ENCODE data around the gene APBA1.

Gene APBA1

DNA sequence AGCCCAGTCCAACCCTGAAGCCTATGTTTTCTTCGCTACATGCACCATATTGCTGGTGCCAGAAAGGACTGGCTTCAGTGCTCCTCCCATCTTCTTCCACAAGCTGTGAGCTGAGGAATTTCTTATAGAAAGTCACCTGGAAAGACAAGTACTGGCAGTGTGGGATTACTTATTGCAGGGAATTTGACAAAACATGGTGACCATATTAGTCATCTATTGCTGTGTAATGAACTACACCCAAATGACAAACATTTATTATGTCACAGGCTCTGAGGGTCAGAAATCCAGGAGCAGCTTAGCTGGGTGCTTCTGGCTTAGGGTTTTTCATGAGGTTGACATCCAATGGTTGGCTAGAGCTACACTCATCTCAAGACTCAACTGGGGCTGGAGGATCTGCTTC is 271.7 kb downstream of the APBA1 start:
- no peak for DNase-seq (ENCODE audit: low read depth, low spot score)

DNA sequence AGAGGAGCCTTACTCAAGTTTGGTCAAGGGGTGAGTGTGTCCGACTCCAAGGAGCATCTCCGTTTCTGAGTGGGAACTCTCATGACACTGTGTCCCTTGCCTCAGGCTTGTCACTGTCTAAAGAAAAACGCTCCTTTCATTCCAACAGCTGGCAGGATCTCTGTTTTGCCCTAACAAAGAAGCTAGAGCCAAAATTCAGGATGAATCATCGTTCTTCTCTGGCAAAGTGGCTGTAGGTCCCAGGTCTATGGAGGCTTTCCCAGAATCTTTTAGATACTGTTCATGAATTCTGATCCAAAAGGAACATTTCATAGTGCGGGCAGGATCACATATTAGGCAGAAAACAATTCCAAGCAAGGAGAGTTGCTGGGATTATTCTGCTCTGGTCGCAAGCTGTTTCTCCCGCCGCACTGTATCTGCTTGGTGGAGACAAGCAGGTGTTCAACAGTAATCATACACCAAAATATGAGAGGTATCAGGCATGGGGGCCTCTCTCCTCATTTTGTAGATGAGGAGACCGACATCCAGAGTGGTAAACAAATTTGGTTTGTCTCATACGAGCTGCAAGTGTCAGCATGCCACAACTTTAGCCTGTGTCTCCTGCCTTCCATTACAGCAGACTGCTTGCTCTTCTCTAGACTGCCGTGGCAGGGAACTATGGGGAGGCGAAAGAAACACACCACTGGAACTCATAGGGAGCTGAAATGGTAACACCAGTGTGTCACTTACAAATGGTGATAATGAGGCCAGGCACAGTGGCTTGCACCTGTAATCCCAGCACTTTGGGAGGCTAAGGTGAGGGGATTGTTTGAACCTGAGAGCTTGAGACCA is 274.6 kb downstream of the APBA1 start:
- no peak for DNase-seq (ENCODE audit: low read depth, low spot score)

DNA sequence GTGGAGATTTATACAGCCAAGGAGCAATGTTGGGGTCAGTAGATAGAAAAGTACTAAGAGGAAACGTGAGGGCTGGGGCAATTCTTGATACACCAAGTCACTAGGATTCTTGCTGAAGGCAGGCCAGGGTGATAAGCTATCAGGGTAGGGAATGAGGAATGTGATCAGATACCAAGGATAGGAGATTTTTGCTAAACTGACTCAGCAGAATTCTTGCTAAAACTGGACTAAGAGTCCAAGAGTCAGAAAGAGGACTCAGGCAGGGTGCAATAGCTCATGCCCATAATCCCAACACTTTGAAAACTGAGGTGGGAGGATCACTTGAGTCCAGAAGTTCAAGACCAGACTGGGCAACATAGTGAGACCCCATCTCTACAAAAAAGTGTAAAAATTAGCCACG is 275.4 kb downstream of the APBA1 start:
- DNase-seq (ENCODE audit: low read depth, low spot score), result no peak

DNA sequence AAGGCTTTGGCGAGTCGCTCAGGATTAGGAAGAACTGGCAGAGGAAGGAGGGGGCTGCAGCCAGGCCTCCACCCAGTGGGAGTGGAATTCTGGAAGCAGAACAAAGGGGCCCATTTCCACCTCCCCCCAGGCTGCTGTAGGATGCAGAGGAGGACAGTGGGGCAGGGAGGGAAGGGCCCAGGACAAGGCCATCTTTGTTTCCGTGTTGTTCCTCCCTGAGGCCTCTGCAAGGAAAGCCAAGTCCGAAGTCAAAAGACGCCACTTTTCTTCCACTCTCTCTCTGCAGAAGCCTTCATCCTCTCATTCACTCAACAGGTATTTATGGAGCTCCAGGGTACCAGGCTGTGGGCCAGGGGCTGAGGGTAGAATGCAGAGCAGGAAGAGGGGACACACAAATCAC is 276.5 kb downstream of the APBA1 start:
- no peak for DNase-seq (ENCODE audit: low read depth, low spot score)

DNA sequence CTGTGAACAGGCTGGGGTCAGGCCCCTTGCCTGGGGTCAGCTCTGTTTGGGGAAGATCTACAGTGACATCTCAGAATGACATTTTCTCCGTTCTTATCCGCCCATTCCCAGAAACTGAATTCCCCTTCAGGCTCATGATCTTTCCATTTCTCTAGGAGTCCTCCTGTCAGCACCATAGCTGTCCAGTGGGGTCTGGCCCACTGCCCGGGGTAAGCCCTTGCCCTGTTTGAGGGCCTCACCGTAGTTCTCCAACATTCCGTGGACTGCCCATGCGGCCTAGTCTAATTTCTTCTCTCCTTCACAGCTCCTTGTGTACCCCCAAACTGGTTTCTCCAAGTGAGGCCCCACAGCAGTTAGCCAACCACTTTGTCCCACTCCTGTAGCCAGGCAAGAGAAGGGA is 278.7 kb downstream of the APBA1 start:
- DNase-seq (ENCODE audit: low read depth, low spot score), result no peak

DNA sequence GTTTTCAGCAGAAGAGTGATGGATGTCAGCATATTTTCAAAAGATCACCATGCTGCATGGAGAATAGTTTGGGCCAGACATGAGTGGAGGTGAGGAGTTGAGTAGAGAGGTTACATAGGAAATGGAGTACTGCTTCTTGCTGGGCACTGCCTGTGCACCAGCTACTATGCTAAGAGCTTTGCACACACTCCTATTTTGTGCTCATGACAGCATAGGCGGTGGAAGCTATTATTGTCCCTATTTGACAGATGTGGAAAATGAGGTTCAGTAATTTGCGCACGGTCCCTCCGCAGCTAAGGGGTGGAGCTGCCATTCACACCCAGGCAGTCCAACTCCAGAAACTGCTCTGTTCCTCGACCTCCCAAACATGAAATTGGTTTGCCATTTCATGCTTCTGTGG is 279.3 kb downstream of the APBA1 start:
- no peak for DNase-seq (ENCODE audit: low read depth, low spot score)

DNA sequence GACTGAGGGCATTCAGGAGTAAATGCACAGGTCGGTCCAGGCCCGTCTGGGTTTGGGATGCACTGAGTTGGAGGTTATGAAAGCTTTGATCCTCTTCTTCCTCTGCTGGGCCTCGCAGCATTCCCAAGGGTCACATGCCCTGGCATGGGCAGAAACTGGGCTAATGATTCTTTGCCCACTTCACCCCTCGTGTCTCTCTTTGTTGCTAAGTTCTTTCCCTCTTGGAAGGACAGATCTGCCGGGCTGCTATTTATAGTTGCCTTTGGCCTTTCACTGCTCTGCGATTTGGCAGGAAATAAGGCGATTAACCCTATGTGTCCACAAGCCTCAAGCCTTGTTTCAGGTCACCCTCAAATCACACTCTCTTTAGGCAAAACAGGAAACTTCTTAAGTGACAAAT is 280.2 kb downstream of the APBA1 start:
- DNase-seq (ENCODE audit: low read depth, low spot score), result no peak

DNA sequence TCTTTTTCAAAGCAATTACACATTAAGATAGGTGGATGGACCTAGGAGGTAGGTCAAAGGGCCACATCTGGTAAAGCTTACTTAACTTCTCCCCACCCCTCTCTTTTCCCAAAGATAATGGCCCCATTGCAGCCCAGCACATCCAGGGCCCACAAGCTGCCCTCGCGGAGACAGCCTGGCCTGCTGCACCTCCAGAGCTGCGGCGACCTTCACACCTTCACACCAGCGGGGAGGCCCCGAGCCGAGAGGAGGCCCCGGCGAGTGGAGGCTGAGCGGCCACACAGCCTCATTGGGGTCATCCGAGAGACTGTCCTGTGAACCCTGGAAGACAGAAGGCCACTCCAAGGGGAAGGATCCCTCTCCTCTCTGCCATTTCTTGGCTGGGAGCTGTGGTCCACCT is 280.7 kb downstream of the APBA1 start:
- DNase-seq (ENCODE audit: low read depth, low spot score), result no peak

DNA sequence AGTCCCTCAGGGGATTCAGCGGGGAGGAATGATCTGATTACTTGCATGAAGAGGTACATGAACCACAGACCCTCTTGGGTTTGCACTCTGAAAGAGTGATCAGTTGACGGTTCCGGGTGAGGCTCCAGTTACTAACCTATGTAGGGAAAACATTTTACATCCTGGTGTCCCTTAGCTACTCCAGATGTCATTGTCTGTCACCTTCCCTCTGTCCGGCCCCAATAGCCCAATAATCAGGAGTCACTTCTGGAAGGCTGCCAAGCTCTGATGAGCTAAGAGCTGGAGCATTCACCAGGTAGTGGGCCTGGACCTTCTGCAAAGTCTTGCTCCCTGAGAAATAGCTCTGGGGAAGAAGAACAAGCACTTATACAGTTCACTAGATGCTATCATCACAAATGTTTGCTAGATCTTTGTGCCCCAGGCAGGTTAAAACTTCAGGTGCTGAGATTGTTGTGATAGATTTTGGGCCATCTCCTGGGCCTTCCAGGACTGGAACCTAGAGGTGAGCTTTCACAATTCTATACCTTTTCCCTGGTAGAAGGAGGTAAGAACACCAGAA is 282.7 kb downstream of the APBA1 start:
- DNase-seq (ENCODE audit: low read depth, low spot score), result no peak

DNA sequence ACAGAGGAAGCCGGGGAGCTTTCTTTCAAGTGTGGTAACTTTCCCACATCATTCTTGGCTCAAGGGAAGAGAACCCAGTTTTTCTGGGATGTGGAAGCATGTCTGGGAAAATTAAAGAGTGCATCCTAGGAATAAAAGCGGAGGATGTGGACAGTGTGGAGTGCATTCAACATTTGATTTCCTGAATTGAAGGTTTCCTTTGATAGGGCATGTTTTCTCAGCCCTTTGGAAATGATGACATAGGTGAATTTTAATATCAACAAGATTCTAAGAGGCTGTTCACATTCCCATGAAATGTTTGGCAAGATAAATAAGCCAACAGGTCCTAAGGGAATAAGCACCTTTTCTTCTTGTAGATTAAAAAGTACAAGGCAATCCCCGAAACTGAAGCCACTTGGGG is 283.6 kb downstream of the APBA1 start:
- DNase-seq (ENCODE audit: low read depth, low spot score), result no peak

DNA sequence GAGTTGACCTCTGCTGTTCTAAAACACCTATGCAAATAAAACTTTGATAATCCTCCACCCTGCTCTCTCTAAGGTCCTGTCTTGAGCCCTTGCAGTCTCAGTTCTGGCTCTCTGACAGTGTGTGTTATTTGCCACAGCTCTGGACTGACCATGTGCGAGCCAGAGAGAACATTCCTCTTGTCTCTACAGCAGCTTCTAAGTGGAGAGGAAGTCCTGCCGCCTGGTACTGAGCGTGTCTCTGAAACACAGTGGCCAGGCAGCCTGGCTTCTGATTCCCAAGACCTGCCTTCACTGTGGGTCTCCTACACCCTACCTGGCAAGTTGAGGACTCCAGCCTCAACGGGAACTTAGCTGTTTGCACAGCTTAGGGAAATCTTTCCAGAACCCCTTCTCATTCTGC is 285.5 kb downstream of the APBA1 start:
- no peak for DNase-seq (ENCODE audit: low read depth, low spot score)

DNA sequence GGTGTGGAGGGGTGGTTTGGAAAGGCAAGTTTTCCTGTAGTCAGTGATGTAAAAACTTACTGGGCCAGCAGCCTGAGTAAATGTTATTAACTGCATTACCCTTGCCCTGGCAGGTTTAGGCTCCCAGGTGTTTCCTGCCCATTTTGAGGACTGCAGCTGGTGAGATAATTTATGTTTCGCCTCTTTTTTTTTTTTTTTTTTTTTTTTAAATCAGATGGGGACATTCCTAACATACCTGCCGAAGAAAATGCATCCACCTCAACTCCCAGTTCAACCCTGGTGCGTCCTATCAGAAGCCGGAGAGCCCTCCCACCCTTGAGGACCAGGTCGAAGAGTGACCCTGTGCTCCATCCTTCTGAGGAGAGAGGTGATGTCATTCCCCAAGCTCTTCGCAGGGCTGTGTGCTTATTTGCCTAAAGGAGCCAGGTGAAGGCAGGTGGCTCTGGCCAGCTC is 286.6 kb downstream of the APBA1 start:
- DNase-seq (ENCODE audit: low read depth, low spot score), result no peak

DNA sequence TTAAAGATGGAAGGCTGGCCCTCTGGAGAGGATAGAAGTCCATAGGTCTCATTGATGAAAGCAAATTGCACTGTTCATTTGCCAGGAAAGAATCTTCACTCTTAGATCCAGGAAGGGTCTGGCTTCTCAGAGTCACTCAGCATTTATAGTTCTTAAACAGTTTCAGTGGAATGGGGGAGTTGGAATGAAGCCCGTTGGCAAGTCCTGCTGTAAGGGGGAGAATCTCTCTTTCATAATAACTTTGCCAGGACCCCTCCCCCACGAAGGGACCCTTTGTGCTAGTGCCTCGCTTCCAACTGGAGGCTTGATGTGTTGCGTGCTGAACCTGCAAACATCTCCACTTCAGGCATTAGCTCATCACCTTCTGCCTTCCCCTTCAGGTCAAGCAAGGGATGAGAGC is 290.0 kb downstream of the APBA1 start:
- no peak for DNase-seq (ENCODE audit: low read depth, low spot score)

DNA sequence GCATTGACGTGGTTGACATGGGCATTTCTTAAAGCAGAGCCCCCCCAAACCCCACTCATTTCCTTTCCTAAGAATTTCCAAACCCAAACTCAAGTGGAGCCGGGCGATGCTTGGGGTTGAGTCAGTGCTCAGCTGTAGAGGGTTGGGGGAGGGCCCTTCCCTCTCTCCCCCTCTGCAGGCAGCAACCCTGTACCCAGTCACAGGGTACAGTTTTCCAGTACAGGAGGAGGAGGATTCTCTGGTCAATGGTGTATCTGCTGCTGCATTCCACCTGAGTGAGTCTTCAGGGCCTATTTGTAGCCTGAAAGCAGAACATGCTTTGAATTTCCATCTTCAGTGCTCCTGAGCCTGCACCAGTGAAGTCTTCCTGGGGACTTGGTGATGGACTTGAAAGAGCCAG is 291.4 kb downstream of the APBA1 start:
- DNase-seq (ENCODE audit: low read depth, low spot score), result no peak

DNA sequence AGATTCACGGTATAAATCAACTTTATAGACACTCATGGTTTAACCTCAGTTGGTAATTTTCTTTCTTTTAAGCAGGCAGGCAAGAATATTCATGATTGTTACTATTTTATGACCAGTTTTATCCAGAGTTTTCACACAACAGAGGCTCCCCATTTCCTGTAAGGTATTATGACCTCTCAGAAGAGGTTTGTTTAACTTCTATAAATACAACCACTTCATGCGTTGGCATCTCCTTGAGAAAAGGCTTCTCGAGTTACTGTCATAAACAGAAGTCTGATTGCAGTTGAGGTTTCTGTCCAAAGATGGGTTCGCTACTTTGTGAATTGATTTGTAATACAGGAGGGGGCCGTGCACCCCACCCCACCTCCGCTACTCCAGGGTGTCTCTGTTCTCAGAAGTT is 291.9 kb downstream of the APBA1 start:
- DNase-seq (ENCODE audit: low read depth, low spot score), result no peak

DNA sequence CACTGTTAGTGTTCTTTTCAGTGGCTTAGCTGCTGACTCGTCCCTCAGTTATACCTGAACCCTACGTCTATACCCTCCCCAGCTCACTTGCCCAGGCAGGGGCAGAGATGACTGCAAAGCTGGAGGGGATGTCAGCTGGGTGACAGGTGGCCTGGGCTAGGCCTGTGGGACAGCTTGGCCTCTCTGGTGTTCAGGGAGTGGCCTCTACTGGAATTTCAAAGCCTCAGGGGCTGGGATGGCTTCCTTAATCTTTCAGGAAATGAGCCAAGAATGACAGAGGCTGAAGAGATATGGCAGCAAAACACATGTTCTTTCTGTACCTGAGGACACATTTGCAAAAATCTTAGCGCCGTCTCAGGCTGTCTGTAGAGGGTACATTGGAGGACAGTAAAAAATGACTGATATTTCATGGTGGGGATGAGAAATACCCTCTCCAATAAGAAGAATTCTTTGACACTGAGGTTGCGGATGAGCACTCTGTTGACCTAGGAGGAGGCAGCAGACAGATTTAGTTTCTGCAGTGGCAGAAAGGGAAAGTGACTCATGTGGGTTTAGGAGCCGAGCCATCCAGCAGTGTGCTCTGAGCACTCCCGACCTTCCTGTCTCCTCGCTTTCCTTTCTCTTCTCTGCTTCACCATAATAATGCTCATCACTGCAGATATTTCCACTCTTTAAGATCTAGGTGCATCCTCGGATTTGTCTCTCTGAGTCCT is 292.7 kb downstream of the APBA1 start:
- DNase-seq (ENCODE audit: low read depth, low spot score), result no peak

DNA sequence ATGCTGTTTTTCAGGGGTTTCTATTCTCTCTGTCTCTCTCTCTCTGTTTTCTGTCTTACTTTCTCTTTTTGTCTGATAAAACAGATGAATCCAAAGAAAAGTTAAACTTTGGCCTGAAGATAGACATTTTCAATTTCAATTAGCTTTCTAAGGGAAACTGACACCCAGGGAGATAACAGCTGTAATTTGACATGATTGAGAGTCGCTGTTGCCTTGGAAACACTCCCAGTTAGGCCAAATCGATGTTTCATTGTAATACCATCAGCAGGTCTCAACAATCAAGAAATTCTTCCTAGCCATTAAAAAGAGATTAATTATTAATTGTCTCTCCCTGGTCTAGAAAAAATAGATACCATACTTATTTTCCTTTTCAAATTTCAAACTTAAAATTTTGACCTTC is 294.2 kb downstream of the APBA1 start:
- no peak for DNase-seq (ENCODE audit: low read depth, low spot score)

All from activated CD4-positive, CD25-positive, alpha-beta regulatory T cell treated with anti-CD3 and anti-CD28 coated beads, Interleukin-2, amount 50 U/mL, for 16 hours (primary cell).